Lower lobe of right lung (tissue), 2 donors: Measurements from ENCODE around the gene RING1. TPM values are rescaled to one million over a fixed set of nuclear protein-coding genes. Genes with fewer than 3 reads are reported as not detected.

Source experiments
- ATAC-seq, 2 donors: fragments of 200-7000 bp; cut with Tn5 transposase; one replicate each; pipeline ENCODE4 v1.9.1; 2020 to 2022; ENCODE audit warnings: mild to moderate bottlenecking in 2 of 2, moderate library complexity in 2 of 2
- DNase-seq: peaks from one replicate; pipeline ENCODE4 v3.0.0-alpha.2; 2020
- H3K27ac ChIP-seq: fragments of 200-600 bp; one replicate; pipeline ENCODE4 v1.8.0; 2022
- H3K27me3 ChIP-seq: fragments of 200-600 bp; one replicate; pipeline ENCODE4 v1.8.0; 2022; ENCODE audit warnings: low read depth
- H3K36me3 ChIP-seq: fragments of 200-600 bp; one replicate; pipeline ENCODE4 v1.8.0; 2022; ENCODE audit warnings: mild to moderate bottlenecking
- H3K4me1 ChIP-seq: fragments of 200-600 bp; one replicate; pipeline ENCODE4 v1.8.0; 2022
- H3K4me3 ChIP-seq: fragments of 200-600 bp; one replicate; pipeline ENCODE4 v1.8.0; 2022; ENCODE audit warnings: mild to moderate bottlenecking
- H3K9me3 ChIP-seq: fragments of 200-600 bp; one replicate; pipeline ENCODE4 v1.8.0; 2022
- intact Hi-C: fragments of 100-400 bp; cut with DNase I; formaldehyde crosslinking; loops from one replicate; pipeline ENCODE4 v1.11.0; 2022
- total RNA-seq: library from RNA; stranded (reverse); fragmentation: NEBNext Ultra II Directional; extraction: Animal tissue kit (Norgen Biotek cat#: 25700); gene quantifications from one replicate; pipeline ENCODE4 v1.2.1, GENCODE V29; 2021
- TF ChIP-seq, protein P1 (sequence below): fragments of 200-600 bp; IDR thresholded peaks from one replicate; pipeline ENCODE4 v1.8.0; 2022; ENCODE audit warnings: antibody characterized with exemption, mild to moderate bottlenecking
- donor health status: DM: no; HTN: yes; CAD: no; lungs with severe emphysema.

RING1 gene
- total RNA-seq, 1 donor from 2014 or later, result 43.1 TPM

GRCh38 chr6:33164176-33164575 is 44.1 kb upstream of the RING1 start:
- intact Hi-C loops, result no loop called here
- Histone ChIP-seq H3K27ac (no peak overlapping the region), H3K4me1 (peaks cover 16% of the 10 kb centered on the region), H3K9me3 (no peaks in the 10 kb centered on the region), H3K4me3 (no peak overlapping the region), H3K27me3 (no peaks in the 10 kb centered on the region), H3K36me3 (no peaks in the 10 kb centered on the region)
- TF ChIP-seq, protein P1, sequence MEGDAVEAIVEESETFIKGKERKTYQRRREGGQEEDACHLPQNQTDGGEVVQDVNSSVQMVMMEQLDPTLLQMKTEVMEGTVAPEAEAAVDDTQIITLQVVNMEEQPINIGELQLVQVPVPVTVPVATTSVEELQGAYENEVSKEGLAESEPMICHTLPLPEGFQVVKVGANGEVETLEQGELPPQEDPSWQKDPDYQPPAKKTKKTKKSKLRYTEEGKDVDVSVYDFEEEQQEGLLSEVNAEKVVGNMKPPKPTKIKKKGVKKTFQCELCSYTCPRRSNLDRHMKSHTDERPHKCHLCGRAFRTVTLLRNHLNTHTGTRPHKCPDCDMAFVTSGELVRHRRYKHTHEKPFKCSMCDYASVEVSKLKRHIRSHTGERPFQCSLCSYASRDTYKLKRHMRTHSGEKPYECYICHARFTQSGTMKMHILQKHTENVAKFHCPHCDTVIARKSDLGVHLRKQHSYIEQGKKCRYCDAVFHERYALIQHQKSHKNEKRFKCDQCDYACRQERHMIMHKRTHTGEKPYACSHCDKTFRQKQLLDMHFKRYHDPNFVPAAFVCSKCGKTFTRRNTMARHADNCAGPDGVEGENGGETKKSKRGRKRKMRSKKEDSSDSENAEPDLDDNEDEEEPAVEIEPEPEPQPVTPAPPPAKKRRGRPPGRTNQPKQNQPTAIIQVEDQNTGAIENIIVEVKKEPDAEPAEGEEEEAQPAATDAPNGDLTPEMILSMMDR, result no peak
- DNase-seq (no peak), ATAC-seq (no peak)

DNA sequence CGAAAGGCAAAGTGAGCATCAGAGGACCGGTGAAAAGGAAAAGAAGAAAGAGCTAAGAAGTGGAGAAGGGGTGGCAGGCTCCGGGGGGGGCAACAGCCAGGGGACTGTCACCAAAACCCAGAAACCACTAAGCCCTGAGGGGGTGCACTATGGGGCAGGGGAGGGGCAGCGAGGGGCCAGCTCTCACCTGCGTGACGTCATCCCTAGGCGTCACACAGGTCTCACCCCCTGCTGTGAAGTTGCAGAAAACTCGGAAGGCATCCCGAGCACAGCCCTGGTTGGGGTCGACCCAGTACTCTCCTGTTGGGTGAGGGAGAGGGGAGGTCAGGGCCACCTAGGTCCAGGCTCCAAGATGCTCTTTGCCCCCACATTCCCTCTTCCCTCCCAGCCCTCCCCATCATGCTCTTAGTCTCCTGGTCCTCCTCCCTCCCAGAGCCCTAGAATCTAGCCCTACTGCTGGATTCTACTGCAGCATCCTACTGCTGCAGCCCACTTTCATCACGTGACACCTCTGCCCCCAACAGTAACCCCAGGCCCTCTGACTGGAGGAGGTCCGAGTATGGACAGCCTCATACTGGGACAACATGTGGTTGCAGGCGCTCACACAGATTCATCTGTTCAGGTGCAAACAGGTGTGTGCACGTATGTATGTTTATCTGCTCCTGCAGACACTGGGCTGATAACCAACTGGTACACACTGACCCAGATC is 43.5 kb upstream of the RING1 start:
- Histone ChIP-seq H3K27ac (no peak overlapping the region), H3K36me3 (no peaks in the 10 kb centered on the region), H3K27me3 (no peaks in the 10 kb centered on the region), H3K9me3 (no peaks in the 10 kb centered on the region), H3K4me1 (peaks cover 16% of the 10 kb centered on the region), H3K4me3 (no peak overlapping the region)
- TF ChIP-seq, protein P1, result no peak
- DNase-seq, result no peak
- no peak for ATAC-seq
- intact Hi-C loops, result no loop called here

- TF ChIP-seq, protein P1, result no peak
- H3K4me3 ChIP-seq, result no peak overlapping the region
- intact Hi-C loops, result no loop called here
- ATAC-seq (no peak), DNase-seq (no peak)
- no peaks in the 10 kb centered on the region for H3K9me3 ChIP-seq
- no peaks in the 10 kb centered on the region for H3K27me3 ChIP-seq
- H3K36me3 ChIP-seq, result no peaks in the 10 kb centered on the region
- peaks cover 13% of the 10 kb centered on the region for H3K4me1 ChIP-seq
- no peak overlapping the region for H3K27ac ChIP-seq
Measured at GRCh38 chr6:33165581-33166258, 42.6 kb upstream of the RING1 start.

- Histone ChIP-seq H3K27me3 (no peaks in the 10 kb centered on the region), H3K4me1 (peaks cover 6% of the 10 kb centered on the region), H3K9me3 (no peaks in the 10 kb centered on the region), H3K36me3 (no peaks in the 10 kb centered on the region), H3K27ac (no peak overlapping the region), H3K4me3 (no peak overlapping the region)
- DNase-seq, result no peak
- intact Hi-C loops, result no loop called here
- TF ChIP-seq, protein P1, result no peak
- ATAC-seq, result no peak
Measured at GRCh38 chr6:33166363-33166762, 41.9 kb upstream of the RING1 start.

DNA sequence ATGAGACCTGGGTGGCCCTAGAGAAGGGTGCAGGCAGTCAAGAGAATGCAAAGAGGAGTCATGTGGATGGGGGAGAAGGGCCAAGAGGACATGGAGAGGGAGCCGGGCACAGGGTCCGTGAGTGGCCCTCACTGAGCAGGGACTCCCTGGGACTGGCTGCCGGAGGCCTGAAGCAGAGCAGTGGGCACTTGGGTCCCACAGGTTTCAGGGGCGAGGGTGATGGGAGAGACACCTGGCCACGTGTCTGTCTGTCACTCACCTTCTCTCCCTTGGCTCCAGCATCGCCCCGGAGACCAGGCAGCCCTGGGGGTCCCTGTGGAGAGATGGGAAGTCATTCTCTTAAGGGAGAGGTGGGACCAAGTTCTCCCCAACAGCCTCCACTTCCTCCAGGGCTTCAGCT is 41.5 kb upstream of the RING1 start:
- Histone ChIP-seq H3K27ac (no peak overlapping the region), H3K4me3 (no peak overlapping the region), H3K4me1 (peaks cover 4% of the 10 kb centered on the region), H3K27me3 (no peaks in the 10 kb centered on the region), H3K9me3 (no peaks in the 10 kb centered on the region), H3K36me3 (no peaks in the 10 kb centered on the region)
- intact Hi-C loops, result no loop called here
- DNase-seq (no peak), ATAC-seq (no peak)
- TF ChIP-seq, protein P1, result no peak
